DMS53 (cell line): ENCODE data around the gene MOSPD3.

ENCODE experiments used
- DNase-seq: peaks from one replicate; lab custom pipeline; 2025; lab: John Stamatoyannopoulos, UW

MOSPD3 gene

GRCh38 chr7:100575746-100576383, 36.5 kb upstream of the MOSPD3 start:
- DNase-seq, result no peak

GRCh38 chr7:100576384-100576993, 35.9 kb upstream of the MOSPD3 start:
- DNase-seq, result no peak

- no peak for DNase-seq
Observed at GRCh38 chr7:100577103-100577502, 35.2 kb upstream of the MOSPD3 start.

- no peak for DNase-seq
Observed at GRCh38 chr7:100577507-100577906, 34.8 kb upstream of the MOSPD3 start.

GRCh38 chr7:100578246-100579183, 33.8 kb upstream of the MOSPD3 start:
- no peak for DNase-seq

GRCh38 chr7:100580466-100581283, 31.7 kb upstream of the MOSPD3 start:
- DNase-seq, result no peak

GRCh38 chr7:100582041-100582579, 30.2 kb upstream of the MOSPD3 start:
- DNase-seq, result no peak

GRCh38 chr7:100582650-100583049, 29.7 kb upstream of the MOSPD3 start:
- no peak for DNase-seq

- no peak for DNase-seq
Observed at GRCh38 chr7:100583132-100584053, 28.9 kb upstream of the MOSPD3 start.

GRCh38 chr7:100584054-100584682, 28.2 kb upstream of the MOSPD3 start:
- no peak for DNase-seq

- DNase-seq, result peak; percentile 84
Observed at GRCh38 chr7:100584683-100585510, 27.4 kb upstream of the MOSPD3 start.

GRCh38 chr7:100585511-100586265, 26.7 kb upstream of the MOSPD3 start, which contains the start of gene LRCH4:
Gene LRCH4 (minus strand): TSS chr7:100586129. CDS start chr7:100586100, 29 bp downstream.
- DNase-seq, result peak; percentile 94

GRCh38 chr7:100586266-100587025, 25.9 kb upstream of the MOSPD3 start, which contains the start of gene FBXO24:
Gene FBXO24 (plus strand): TSS chr7:100586328. CDS start chr7:100586626, 298 bp downstream.
- peak; percentile 100 for DNase-seq

GRCh38 chr7:100588438-100588837, 23.9 kb upstream of the MOSPD3 start:
- peak; percentile 59 for DNase-seq

- DNase-seq, result no peak
Observed at GRCh38 chr7:100589341-100589947, 22.9 kb upstream of the MOSPD3 start.

GRCh38 chr7:100590077-100590737, 22.1 kb upstream of the MOSPD3 start:
- no peak for DNase-seq
